ENCODE results near the gene ZNF407. TPM values are rescaled to one million over a fixed set of nuclear protein-coding genes. Genes with fewer than 3 reads are reported as not detected.

The ZNF407 gene
- total RNA-seq, 1 donor, result 16.6 TPM

DNA sequence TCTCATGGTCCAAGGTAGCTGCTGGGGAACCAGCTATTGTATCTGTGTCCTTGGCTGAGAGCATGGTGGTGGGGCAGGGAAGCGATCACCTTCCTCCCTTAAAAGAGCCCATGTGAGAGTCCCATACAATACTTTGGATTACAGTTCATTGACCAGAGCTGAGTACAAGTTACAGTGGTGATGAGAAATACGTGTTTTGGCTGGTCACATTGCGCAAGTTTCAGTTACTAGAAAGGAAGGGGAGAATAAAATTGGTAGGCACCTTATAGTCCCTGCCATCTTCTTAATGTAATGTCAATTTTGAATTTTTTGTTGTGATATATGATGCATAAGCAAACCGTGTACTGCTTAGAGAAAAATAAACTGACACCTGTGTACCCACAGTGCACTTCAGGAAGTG is 67.7 kb downstream of the ZNF407 start:
- Histone ChIP-seq H3K9me3 (ENCODE audit: low read depth, low read length) (no peaks in the 10 kb centered on the region), H4K20me1 (ENCODE audit: insufficient read depth, low read length) (no peaks in the 10 kb centered on the region), H3K79me2 (ENCODE audit: insufficient read depth, low read length) (no peaks in the 10 kb centered on the region), H3K27ac (ENCODE audit: low read depth, low read length) (no peak overlapping the region), H3K4me3 (ENCODE audit: insufficient read depth, low read length) (no peak overlapping the region), H3K4me1 (ENCODE audit: insufficient read depth, low read length) (no peaks in the 10 kb centered on the region), H3K27me3 (ENCODE audit: insufficient read depth, low read length) (no peaks in the 10 kb centered on the region), H3K4me2 (ENCODE audit: insufficient read depth, low read length) (no peak overlapping the region), H2AFZ (ENCODE audit: low read length) (no peak overlapping the region), H3K36me3 (ENCODE audit: insufficient read depth, low read length) (no peaks in the 10 kb centered on the region)
- TF ChIP-seq, protein P1, sequence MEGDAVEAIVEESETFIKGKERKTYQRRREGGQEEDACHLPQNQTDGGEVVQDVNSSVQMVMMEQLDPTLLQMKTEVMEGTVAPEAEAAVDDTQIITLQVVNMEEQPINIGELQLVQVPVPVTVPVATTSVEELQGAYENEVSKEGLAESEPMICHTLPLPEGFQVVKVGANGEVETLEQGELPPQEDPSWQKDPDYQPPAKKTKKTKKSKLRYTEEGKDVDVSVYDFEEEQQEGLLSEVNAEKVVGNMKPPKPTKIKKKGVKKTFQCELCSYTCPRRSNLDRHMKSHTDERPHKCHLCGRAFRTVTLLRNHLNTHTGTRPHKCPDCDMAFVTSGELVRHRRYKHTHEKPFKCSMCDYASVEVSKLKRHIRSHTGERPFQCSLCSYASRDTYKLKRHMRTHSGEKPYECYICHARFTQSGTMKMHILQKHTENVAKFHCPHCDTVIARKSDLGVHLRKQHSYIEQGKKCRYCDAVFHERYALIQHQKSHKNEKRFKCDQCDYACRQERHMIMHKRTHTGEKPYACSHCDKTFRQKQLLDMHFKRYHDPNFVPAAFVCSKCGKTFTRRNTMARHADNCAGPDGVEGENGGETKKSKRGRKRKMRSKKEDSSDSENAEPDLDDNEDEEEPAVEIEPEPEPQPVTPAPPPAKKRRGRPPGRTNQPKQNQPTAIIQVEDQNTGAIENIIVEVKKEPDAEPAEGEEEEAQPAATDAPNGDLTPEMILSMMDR (IDR thresholded peaks at IDR 0.05; ENCODE audit: extremely low read depth, low read depth, low read length), result no peak
- DNase-seq (ENCODE audit: insufficient read length, low spot score, missing footprints), result peak; percentile 19

DNA sequence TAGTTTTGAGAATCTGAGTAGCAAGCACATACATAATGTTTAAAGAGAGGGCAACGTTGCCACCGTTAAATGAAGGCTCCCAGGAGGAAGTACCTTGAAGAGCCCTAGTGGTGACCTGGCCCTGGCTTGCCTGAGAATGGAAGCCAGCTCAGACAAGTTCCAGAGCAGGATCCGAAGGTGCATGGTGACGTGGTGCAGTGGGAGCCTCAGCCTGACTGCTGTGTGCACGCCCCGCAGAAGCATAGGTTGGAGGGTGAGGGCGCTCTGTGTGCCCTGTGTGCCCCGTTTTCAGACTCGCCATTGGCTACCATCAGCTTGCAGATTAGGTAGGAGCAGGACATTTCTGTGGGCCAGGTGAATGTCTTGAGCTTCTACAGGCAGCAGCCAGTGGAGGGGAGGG is 68.2 kb downstream of the ZNF407 start:
- no peaks in the 10 kb centered on the region for H3K4me1 ChIP-seq (ENCODE audit: insufficient read depth, low read length)
- no peaks in the 10 kb centered on the region for H3K79me2 ChIP-seq (ENCODE audit: insufficient read depth, low read length)
- DNase-seq (ENCODE audit: insufficient read length, low spot score, missing footprints), result no peak
- no peak overlapping the region for H3K4me2 ChIP-seq (ENCODE audit: insufficient read depth, low read length)
- H3K4me3 ChIP-seq (ENCODE audit: insufficient read depth, low read length), result no peak overlapping the region
- no peaks in the 10 kb centered on the region for H3K27me3 ChIP-seq (ENCODE audit: insufficient read depth, low read length)
- no peak overlapping the region for H3K27ac ChIP-seq (ENCODE audit: low read depth, low read length)
- no peaks in the 10 kb centered on the region for H3K9me3 ChIP-seq (ENCODE audit: low read depth, low read length)
- TF ChIP-seq, protein P1 (IDR thresholded peaks at IDR 0.05; ENCODE audit: extremely low read depth, low read depth, low read length), result no peak
- H4K20me1 ChIP-seq (ENCODE audit: insufficient read depth, low read length), result no peaks in the 10 kb centered on the region
- H2AFZ ChIP-seq (ENCODE audit: low read length), result no peak overlapping the region
- no peaks in the 10 kb centered on the region for H3K36me3 ChIP-seq (ENCODE audit: insufficient read depth, low read length)

DNA sequence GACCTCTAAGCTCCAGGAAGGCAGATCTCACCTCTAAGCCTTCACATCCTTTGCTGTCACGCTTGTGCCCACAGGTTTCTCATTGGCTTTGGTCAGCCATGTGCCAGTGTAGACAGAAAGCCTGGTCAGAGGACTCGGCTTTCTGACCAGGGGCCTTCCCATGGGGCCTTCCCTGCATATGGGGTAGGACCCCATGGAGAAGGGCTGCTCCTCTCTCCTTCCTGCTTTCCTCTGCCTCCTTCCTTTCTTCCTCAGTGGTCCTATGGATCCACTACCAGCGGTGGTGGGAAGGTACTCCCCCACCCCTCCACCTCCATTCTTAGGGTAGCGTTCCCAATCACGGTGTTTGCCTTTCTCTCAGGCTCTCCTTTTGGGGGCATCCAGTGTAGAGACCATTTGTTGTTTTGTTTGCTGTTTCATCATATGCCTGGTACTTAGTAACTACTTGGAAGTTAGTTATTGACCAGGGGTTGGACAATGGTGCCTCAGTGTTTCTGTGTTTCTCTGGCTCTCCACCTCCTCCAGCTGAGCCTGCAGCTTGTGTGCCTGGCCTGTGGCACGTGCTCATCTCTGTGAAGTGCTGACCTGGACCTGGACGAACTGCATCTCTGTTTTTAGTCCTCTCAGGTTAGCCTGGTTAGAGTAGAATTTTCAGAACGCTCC is 71.6 kb downstream of the ZNF407 start:
- Histone ChIP-seq H3K4me2 (ENCODE audit: insufficient read depth, low read length) (no peak overlapping the region), H3K27ac (ENCODE audit: low read depth, low read length) (no peak overlapping the region), H3K36me3 (ENCODE audit: insufficient read depth, low read length) (no peaks in the 10 kb centered on the region), H3K4me3 (ENCODE audit: insufficient read depth, low read length) (no peak overlapping the region), H3K9me3 (ENCODE audit: low read depth, low read length) (no peaks in the 10 kb centered on the region), H4K20me1 (ENCODE audit: insufficient read depth, low read length) (no peaks in the 10 kb centered on the region), H2AFZ (ENCODE audit: low read length) (no peak overlapping the region), H3K4me1 (ENCODE audit: insufficient read depth, low read length) (no peaks in the 10 kb centered on the region), H3K79me2 (ENCODE audit: insufficient read depth, low read length) (no peaks in the 10 kb centered on the region), H3K27me3 (ENCODE audit: insufficient read depth, low read length) (no peaks in the 10 kb centered on the region)
- TF ChIP-seq, protein P1 (IDR thresholded peaks at IDR 0.05; ENCODE audit: extremely low read depth, low read depth, low read length), result no peak
- no peak for DNase-seq (ENCODE audit: insufficient read length, low spot score, missing footprints)

DNA sequence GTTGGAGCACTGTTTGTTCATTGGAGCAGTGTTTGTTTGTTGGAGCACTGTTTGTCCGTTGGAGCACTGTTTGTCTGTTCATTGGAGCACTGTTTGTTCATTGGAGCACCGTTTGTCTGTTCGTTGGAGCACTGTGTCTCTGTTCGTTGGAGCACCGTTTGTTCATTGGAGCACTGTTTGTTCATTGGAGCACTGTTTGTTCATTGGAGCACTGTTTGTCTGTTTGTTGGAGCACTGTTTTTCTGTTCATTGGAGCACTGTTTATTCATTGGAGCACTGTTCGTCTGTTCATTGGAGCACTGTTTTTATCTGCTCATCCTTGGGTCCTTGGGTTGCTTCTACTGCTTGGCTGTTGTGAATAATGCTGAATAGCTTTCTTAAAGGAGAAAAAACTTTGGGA is 74.7 kb downstream of the ZNF407 start:
- no peak for DNase-seq (ENCODE audit: insufficient read length, low spot score, missing footprints)
- TF ChIP-seq, protein P1 (IDR thresholded peaks at IDR 0.05; ENCODE audit: extremely low read depth, low read depth, low read length), result no peak
- no peaks in the 10 kb centered on the region for H3K36me3 ChIP-seq (ENCODE audit: insufficient read depth, low read length)
- no peak overlapping the region for H3K4me3 ChIP-seq (ENCODE audit: insufficient read depth, low read length)
- no peaks in the 10 kb centered on the region for H3K4me1 ChIP-seq (ENCODE audit: insufficient read depth, low read length)
- H3K79me2 ChIP-seq (ENCODE audit: insufficient read depth, low read length), result no peaks in the 10 kb centered on the region
- H4K20me1 ChIP-seq (ENCODE audit: insufficient read depth, low read length), result no peaks in the 10 kb centered on the region
- no peak overlapping the region for H3K4me2 ChIP-seq (ENCODE audit: insufficient read depth, low read length)
- no peak overlapping the region for H2AFZ ChIP-seq (ENCODE audit: low read length)
- H3K27ac ChIP-seq (ENCODE audit: low read depth, low read length), result no peak overlapping the region
- H3K9me3 ChIP-seq (ENCODE audit: low read depth, low read length), result no peaks in the 10 kb centered on the region
- no peaks in the 10 kb centered on the region for H3K27me3 ChIP-seq (ENCODE audit: insufficient read depth, low read length)

All from osteoblast (primary cell).